GM18511 (cell line): Measurements from ENCODE around the gene TMEM203.

Experiments
- ATAC-seq: cut with Tn5 transposase; IDR thresholded peaks from one replicate; pipeline ENCODE4 v1.9.1; 2021; ENCODE audit warnings: mild to moderate bottlenecking, moderate library complexity; ENCODE audit not compliant: unreplicated experiment

Gene TMEM203

GRCh38 chr9:137182836-137183235, 22.6 kb downstream of the TMEM203 start:
- ATAC-seq = no peak

GRCh38 chr9:137181680-137182079, 23.8 kb downstream of the TMEM203 start:
- no peak for ATAC-seq

GRCh38 chr9:137180491-137180890, 25.0 kb downstream of the TMEM203 start:
- ATAC-seq = no peak

- no peak for ATAC-seq
Measured at GRCh38 chr9:137179761-137180160, 25.7 kb downstream of the TMEM203 start.

- no peak for ATAC-seq
Measured at GRCh38 chr9:137178939-137179630, 26.4 kb downstream of the TMEM203 start.

- no peak for ATAC-seq
Measured at GRCh38 chr9:137178201-137178938, 27.1 kb downstream of the TMEM203 start.

GRCh38 chr9:137176302-137177182, 28.9 kb downstream of the TMEM203 start:
- ATAC-seq = no peak

GRCh38 chr9:137175345-137175961, 30.0 kb downstream of the TMEM203 start:
- ATAC-seq = no peak

- ATAC-seq = no peak
Measured at GRCh38 chr9:137174722-137175293, 30.6 kb downstream of the TMEM203 start.

- ATAC-seq = no peak
Measured at GRCh38 chr9:137173796-137174664, 31.4 kb downstream of the TMEM203 start.

- no peak for ATAC-seq
Measured at GRCh38 chr9:137172901-137173795, 32.3 kb downstream of the TMEM203 start.

GRCh38 chr9:137171149-137171900, 34.1 kb downstream of the TMEM203 start:
- ATAC-seq = no peak

GRCh38 chr9:137170486-137171148, 34.8 kb downstream of the TMEM203 start:
- no peak for ATAC-seq

GRCh38 chr9:137169896-137170358, 35.5 kb downstream of the TMEM203 start, which contains the start of gene LRRC26:
Gene LRRC26, minus strand, starts transcription at chr9:137170051. Its CDS starts 108 bp downstream, at chr9:137169943.
- no peak for ATAC-seq

- no peak for ATAC-seq
Measured at GRCh38 chr9:137168904-137169856, 36.3 kb downstream of the TMEM203 start.

GRCh38 chr9:137168573-137168903, 36.9 kb downstream of the TMEM203 start:
- ATAC-seq = no peak
